Sigmoid colon (tissue), 7 donors: ENCODE measurements around the gene PIK3C2G. TPM values are rescaled to one million over a fixed set of nuclear protein-coding genes. Genes with fewer than 3 reads are reported as not detected.

Experiments used
- DNase-seq: peaks from one replicate; pipeline ENCODE4 v3.0.0-alpha.2; 2019
- H3K27ac ChIP-seq, 4 donors: fragments of 200-600 bp; sonication (generic); one replicate each; pipeline ENCODE4 v1.5.1; 2016 to 2019; ENCODE audit warnings: mild to moderate bottlenecking in 1 of 4
- H3K27me3 ChIP-seq, 3 donors: fragments of 200-600 bp; sonication (generic); one replicate each; pipeline ENCODE4 v1.5.1; 2019; ENCODE audit warnings: mild to moderate bottlenecking in 1 of 3
- H3K36me3 ChIP-seq, 4 donors: fragments of 200-600 bp; sonication (generic); one replicate each; pipeline ENCODE4 v1.5.1; 2016 to 2019
- H3K4me1 ChIP-seq, 4 donors: fragments of 200-600 bp; sonication (generic); one replicate each; pipeline ENCODE4 v1.5.1; 2017 to 2019
- H3K4me3 ChIP-seq, 4 donors: fragments of 200-600 bp; sonication (generic); one replicate each; pipeline ENCODE4 v1.5.1; 2017 to 2019; ENCODE audit warnings: mild to moderate bottlenecking in 2 of 4, moderate library complexity in 1 of 4
- H3K9me3 ChIP-seq, 4 donors: fragments of 200-600 bp in 3 of 4; sonication (generic) in 3 of 4; one replicate each; pipeline versions ENCODE4 v1.5.1 to v1.6.1; 2013 to 2019
- CTCF ChIP-seq, 4 experiments: fragments of 450-650 bp in 3 of 4; fragments of 200-600 bp in 1 of 4; IDR thresholded peaks; one replicate each; pipeline ENCODE4 v1.5.1; 2016 to 2019; ENCODE audit warnings: antibody characterized with exemption in 4 of 4, mild to moderate bottlenecking in 3 of 4, moderate library complexity in 2 of 4
- EP300 ChIP-seq, 4 donors: sonication (generic); formaldehyde crosslinking; IDR thresholded peaks; one replicate each; pipeline ENCODE4 v1.6.1; 2017; ENCODE audit warnings: antibody characterized with exemption in 4 of 4
- POLR2A ChIP-seq, 2 donors: fragments of 450-650 bp; IDR thresholded peaks; one replicate each; pipeline ENCODE4 v1.6.1; 2016; ENCODE audit warnings: antibody characterized with exemption in 2 of 2, mild to moderate bottlenecking in 2 of 2, moderate library complexity in 2 of 2
- POLR2AphosphoS5 ChIP-seq, 4 donors: sonication (generic); formaldehyde crosslinking; IDR thresholded peaks; one replicate each; pipeline ENCODE4 v1.6.1; 2017; ENCODE audit warnings: antibody characterized with exemption in 4 of 4
- WGBS, 2 donors: extraction: QIAGEN DNeasy Blood & Tissue Kit; methylation state at CpG; one replicate each; pipeline ENCODE4 v1.1.7; 2013; 5-methylcytosine and 5-hydroxymethylcytosine counted together
- intact Hi-C: fragments of 100-400 bp; cut with DNase I; formaldehyde crosslinking; loops from one replicate; pipeline ENCODE4 v1.15.1; 2023
- polyA plus RNA-seq, 3 donors: library from polyadenylated mRNA; stranded (reverse); fragments of 200-250 nt; gene quantifications; one replicate each; pipeline ENCODE4 v1.2.3, GENCODE V29; 2013
- total RNA-seq, 4 donors: library from RNA; depleted of rRNA; stranded (reverse); fragments of >200 nt; gene quantifications; one replicate each; pipeline ENCODE4 v1.1.0, GENCODE V29; 2016
- donor health status: healthy with polysubstance abuse.
- donor health status: Bipolar disorder and iron deficiency.
- donor health status: healthy.

PIK3C2G gene
- total and polyA plus RNA-seq, 7 donors = 0.07 to 1.7 (median 0.63) TPM; not detected in 1

- no peak for DNase-seq
- no peaks in the 10 kb centered on the region for H3K36me3 ChIP-seq
- no peak for TF ChIP-seq EP300 (IDR thresholded peaks at IDR 0.05)
- TF ChIP-seq CTCF (IDR thresholded peaks at IDR 0.05) = no peak
- H3K9me3 ChIP-seq = no peaks in the 10 kb centered on the region
- no peaks in the 10 kb centered on the region for H3K4me1 ChIP-seq
- no peak overlapping the region for H3K4me3 ChIP-seq
- 59 to 74% methylated on average over 5 of the region's 5 CpGs for WGBS, 2 donors
- H3K27ac ChIP-seq = no peak overlapping the region
- no peaks in the 10 kb centered on the region for H3K27me3 ChIP-seq
- intact Hi-C loops = no loop called here
Observed at GRCh38 chr12:18443768-18444437, 182.6 kb downstream of the PIK3C2G start.

GRCh38 chr12:18446061-18446644 lies 184.8 kb downstream of the PIK3C2G start:
- DNase-seq = no peak
- Histone ChIP-seq H3K27me3 (no peaks in the 10 kb centered on the region), H3K27ac (no peak overlapping the region), H3K4me3 (no peak overlapping the region), H3K4me1 (no peaks in the 10 kb centered on the region), H3K36me3 (no peaks in the 10 kb centered on the region), H3K9me3 (no peaks in the 10 kb centered on the region)
- TF ChIP-seq POLR2A (IDR thresholded peaks at IDR 0.05) (no peak), CTCF (IDR thresholded peaks at IDR 0.05) (no peak), EP300 (IDR thresholded peaks at IDR 0.05) (no peak), POLR2AphosphoS5 (IDR thresholded peaks at IDR 0.05) (no peak)
- WGBS, 2 donors = 74 to 81% methylated on average over 3 of the region's 3 CpGs
- intact Hi-C loops = no loop called here

- no peak for DNase-seq
- Histone ChIP-seq H3K9me3 (no peaks in the 10 kb centered on the region), H3K4me3 (no peak overlapping the region), H3K27me3 (no peaks in the 10 kb centered on the region), H3K27ac (no peak overlapping the region), H3K36me3 (no peaks in the 10 kb centered on the region), H3K4me1 (no peaks in the 10 kb centered on the region)
- intact Hi-C loops = no loop called here
- no peak for TF ChIP-seq EP300 (IDR thresholded peaks at IDR 0.05)
- no peak for TF ChIP-seq POLR2AphosphoS5 (IDR thresholded peaks at IDR 0.05)
- TF ChIP-seq POLR2A (IDR thresholded peaks at IDR 0.05) = no peak
- TF ChIP-seq CTCF (IDR thresholded peaks at IDR 0.05) = no peak
- whole genome bisulfite sequencing, 2 donors = 45 to 59% methylated on average over 1 of the region's 1 CpG
Observed at GRCh38 chr12:18454330-18454729, 193.0 kb downstream of the PIK3C2G start.

- no peak for TF ChIP-seq EP300 (IDR thresholded peaks at IDR 0.05)
- no peak for TF ChIP-seq POLR2A (IDR thresholded peaks at IDR 0.05)
- H3K27ac ChIP-seq = no peak overlapping the region
- WGBS, 2 donors = 92% methylated on average over 2 of the region's 2 CpGs
- H3K4me1 ChIP-seq = no peaks in the 10 kb centered on the region
- H3K36me3 ChIP-seq = no peaks in the 10 kb centered on the region
- intact Hi-C loops = no loop called here
- H3K9me3 ChIP-seq = no peaks in the 10 kb centered on the region
- no peaks in the 10 kb centered on the region for H3K27me3 ChIP-seq
- DNase-seq = no peak
- no peak overlapping the region for H3K4me3 ChIP-seq
Observed at GRCh38 chr12:18456344-18456743, 195.0 kb downstream of the PIK3C2G start.

GRCh38 chr12:18457362-18457761 lies 196.0 kb downstream of the PIK3C2G start:
- intact Hi-C loops = no loop called here
- WGBS, 2 donors = 70 to 80% methylated on average over 1 of the region's 1 CpG

More at GRCh38 chr12:18457362-18457761, 196.0 kb downstream of the PIK3C2G start:
- TF ChIP-seq CTCF (IDR thresholded peaks at IDR 0.05) = no peak
- DNase-seq = no peak
- no peaks in the 10 kb centered on the region for H3K4me1 ChIP-seq
- H3K36me3 ChIP-seq = no peaks in the 10 kb centered on the region
- no peak overlapping the region for H3K4me3 ChIP-seq
- no peak overlapping the region for H3K27ac ChIP-seq
- no peaks in the 10 kb centered on the region for H3K9me3 ChIP-seq
- no peaks in the 10 kb centered on the region for H3K27me3 ChIP-seq
